HG03045 (cell line): Measurements from ENCODE around the gene HNRNPUL1.

ENCODE experiments used
- ATAC-seq: cut with Tn5 transposase; IDR thresholded peaks from one replicate; pipeline ENCODE4 v1.9.1; 2021; ENCODE audit warnings: mild to moderate bottlenecking, moderate library complexity; ENCODE audit not compliant: unreplicated experiment

HNRNPUL1 gene

GRCh38 chr19:41307090-41307875 lies 43.1 kb downstream of the HNRNPUL1 start:
- no peak for ATAC-seq

DNA sequence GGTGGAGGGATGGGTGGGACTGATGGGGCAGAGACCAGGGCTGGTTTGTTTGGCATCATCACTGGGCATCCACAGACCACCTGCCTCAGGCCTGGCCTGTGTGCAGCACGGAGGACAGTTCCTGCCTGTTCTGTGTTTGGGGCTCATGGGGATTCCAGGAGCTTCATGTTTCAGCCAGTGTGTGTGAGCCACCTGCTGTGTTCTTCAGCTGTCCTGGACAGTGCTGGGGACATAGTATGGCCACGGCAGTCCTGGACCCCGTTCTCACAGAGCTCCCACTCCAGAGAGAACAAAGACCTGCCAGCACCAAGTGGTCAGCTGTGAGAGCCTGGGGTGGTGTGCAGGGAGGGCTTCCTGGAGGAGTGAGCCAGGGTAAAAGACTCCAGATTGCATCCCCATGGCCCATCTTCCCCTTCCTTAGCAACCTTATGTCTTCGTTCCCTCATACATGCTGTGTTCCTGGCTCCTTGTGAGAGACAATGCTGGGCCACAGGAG lies 43.8 kb downstream of the HNRNPUL1 start:
- no peak for ATAC-seq

GRCh38 chr19:41308450-41309179 lies 44.4 kb downstream of the HNRNPUL1 start:
- ATAC-seq, result no peak

GRCh38 chr19:41309180-41310032 lies 45.2 kb downstream of the HNRNPUL1 start:
- ATAC-seq, result no peak

- peak; percentile 60 for ATAC-seq
Measured at GRCh38 chr19:41310033-41310831, 46.1 kb downstream of the HNRNPUL1 start, which contains the start of gene CCDC97. CCDC97 (plus strand) TSS chr19:41310172; CDS start chr19:41310311, 139 bp downstream.

GRCh38 chr19:41311072-41311471 lies 46.9 kb downstream of the HNRNPUL1 start:
- no peak for ATAC-seq

GRCh38 chr19:41311613-41312012 lies 47.4 kb downstream of the HNRNPUL1 start:
- ATAC-seq, result no peak

DNA sequence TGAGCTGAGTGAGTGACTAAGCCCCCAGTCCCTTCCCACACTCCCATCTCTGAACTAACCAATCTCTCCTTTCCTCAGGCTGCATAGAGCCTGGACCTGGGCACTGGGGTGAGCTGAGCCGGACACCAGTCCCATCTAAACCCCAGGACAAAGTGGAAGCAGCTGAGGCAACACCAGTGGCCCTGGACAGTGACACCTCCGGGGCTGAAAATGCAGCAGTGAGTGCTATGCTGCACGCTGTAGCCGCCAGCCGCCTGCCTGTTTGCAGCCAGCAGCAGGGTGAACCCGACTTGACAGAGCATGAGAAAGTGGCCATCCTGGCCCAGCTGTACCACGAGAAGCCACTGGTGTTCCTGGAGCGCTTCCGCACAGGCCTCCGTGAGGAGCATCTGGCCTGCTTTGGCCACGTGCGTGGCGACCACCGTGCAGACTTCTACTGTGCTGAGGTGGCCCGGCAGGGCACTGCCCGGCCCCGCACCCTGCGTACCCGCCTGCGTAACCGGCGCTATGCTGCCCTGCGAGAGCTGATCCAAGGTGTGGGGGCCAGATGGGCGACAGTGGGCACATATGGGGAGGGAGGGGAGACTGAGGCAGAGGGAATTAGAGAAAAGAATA lies 52.2 kb downstream of the HNRNPUL1 start:
- no peak for ATAC-seq

DNA sequence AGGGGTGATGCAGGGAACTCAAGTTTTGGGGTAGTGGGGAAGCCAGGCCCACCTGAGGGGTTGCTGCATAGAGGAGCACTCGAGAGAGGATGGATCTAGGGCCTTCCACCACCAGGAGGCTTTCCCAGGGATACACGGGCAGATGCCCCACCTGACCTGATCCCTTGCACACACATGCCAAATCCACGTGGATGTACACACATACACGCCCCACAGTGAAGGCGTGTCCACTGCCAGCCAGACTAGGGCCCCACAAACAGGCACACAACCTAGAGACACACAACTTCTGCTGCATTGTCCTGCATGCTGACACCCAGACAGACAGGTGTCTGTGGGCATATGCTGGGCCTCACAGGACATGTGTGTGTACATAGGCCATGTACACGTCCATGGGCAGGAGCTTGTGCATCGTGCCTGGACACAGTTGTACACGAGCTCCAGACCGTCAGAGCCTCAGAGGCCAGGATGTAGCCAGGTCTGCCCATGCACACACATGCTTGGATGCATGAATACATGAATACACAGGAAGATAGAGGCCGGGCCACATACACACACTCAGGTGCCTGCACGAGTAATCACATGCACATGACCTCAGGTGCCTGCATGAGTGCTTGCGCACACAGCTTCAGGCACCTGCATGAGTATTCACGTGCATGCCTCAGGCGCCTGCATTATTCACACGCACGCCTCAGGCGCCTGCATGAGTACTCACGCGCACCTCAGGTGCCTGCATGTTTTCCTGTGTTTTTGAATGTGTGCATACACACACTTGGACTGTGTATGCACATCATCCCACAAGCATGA lies 54.7 kb downstream of the HNRNPUL1 start:
- ATAC-seq, result no peak

GRCh38 chr19:41319500-41320184 lies 55.5 kb downstream of the HNRNPUL1 start:
- no peak for ATAC-seq

GRCh38 chr19:41320185-41320518 lies 56.0 kb downstream of the HNRNPUL1 start:
- ATAC-seq, result no peak

- no peak for ATAC-seq
Measured at GRCh38 chr19:41320568-41320967, 56.4 kb downstream of the HNRNPUL1 start.

- ATAC-seq, result no peak
Measured at GRCh38 chr19:41321204-41321599, 57.0 kb downstream of the HNRNPUL1 start.

DNA sequence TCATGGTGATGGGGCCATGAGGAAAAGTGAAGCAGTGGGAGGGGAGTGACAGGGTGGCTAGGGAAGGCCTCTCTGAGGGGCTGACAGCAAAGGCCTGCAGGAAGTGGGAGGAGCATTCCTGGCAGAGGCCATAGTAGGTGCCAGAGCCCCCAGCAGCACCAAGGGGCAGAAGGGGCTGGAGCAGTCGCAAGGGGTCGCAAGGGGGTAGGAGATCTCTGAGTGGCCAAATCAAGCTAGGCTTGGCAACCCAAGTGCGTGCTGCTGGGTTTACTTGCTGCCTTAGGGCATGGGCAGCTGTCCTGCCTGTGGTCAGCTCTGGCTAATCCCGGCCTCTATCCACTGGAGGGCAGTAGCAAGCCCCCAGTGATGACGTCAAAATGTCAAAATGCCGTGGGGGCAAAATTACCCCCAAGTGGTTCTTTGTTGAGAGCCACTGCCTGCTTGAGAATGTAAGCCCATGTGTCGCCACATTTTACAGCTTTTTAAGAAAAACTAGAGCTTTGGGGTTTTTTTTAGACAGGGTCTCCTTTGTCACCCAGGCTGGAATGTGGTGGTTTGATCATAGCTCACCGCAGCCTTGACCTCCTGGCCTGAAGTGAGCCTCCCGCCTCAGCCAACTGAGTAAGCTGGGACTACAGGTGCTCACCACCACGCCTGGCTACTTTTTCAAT lies 57.6 kb downstream of the HNRNPUL1 start:
- no peak for ATAC-seq

- ATAC-seq, result no peak
Measured at GRCh38 chr19:41322451-41322850, 58.3 kb downstream of the HNRNPUL1 start.

DNA sequence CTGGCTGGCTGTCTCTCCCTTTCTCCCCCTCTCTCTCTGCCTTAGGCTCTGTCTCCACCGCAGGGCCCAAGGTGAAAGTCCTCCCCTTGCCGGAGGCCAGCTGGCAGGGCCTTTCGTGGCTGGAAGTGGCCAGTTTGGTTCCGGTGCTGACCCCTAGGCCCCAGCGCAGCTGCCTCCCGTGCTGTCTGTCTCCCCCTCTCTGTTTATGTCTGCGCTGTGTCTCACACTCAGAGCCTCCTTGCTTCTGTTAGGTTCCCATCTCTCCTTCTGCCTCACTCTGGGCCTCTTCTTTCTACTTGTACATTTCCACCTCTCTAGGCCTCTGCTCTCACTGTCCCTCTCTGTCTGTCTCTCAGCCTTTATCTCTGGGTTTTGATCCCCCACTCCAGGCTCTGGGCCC lies 58.9 kb downstream of the HNRNPUL1 start:
- ATAC-seq, result no peak

GRCh38 chr19:41323430-41324125 lies 59.4 kb downstream of the HNRNPUL1 start:
- no peak for ATAC-seq
